Posterior vena cava (tissue), 2 donors: Measurements from ENCODE around the gene CEL. TPM values are rescaled to one million over a fixed set of nuclear protein-coding genes. Genes with fewer than 3 reads are reported as not detected.

ENCODE experiments used
- microRNA-seq, 2 donors: library from miRNA; unstranded; fragments of <30 nt; microRNA quantifications; one replicate each; pipeline ENCODE4 v1.2.0, GENCODE V29; 2020 to 2021; ENCODE audit warnings: borderline microRNAs expressed in 2 of 2
- total RNA-seq, 2 donors: library from RNA; stranded (reverse); fragmentation: NEBNext Ultra II Directional; extraction: Animal tissue kit (Norgen Biotek cat#: 25700); gene quantifications; one replicate each; pipeline ENCODE4 v1.2.1, GENCODE V29; 2021
- donor health status: DM: yes; HTN: yes; CAD: no.
- donor health status: DM: yes; HTN: yes; CAD: no.

Gene CEL
- total RNA-seq, 2 donors from 2014 or later, result 0.51 to 2.8 TPM

Small RNA genes within 50 kb of the gene (microRNA-seq; reads per million reads assigned to microRNA genes)
- 0.26 to 0.97 reads per million in 2 donors for gene MIR6877

Other genes with a start within 250 kb of the CEL start
- 1 to 10 TPM in 1 of 2 donors, under 1 TPM in 1; 0.24 to 1.3 TPM for gene AK8, start 183.7 kb upstream of the CEL start, total RNA-seq
- 1 to 10 TPM; 2.7 to 3.7 TPM for gene SPACA9, start 183.1 kb upstream of the CEL start, total RNA-seq
- 10 to 100 TPM; 32.5 to 33.5 TPM for gene TSC1, start 117.4 kb upstream of the CEL start, total RNA-seq
- gene GFI1B, start 83.3 kb upstream of the CEL start, total RNA-seq, result not detected
- gene GTF3C5, start 31.0 kb upstream of the CEL start, total RNA-seq, result 10 to 100 TPM; 25.9 to 27.9 TPM
- gene RALGDS, start 59.3 kb downstream of the CEL start, total RNA-seq, result 10 to 100 TPM; 27.6 to 28.3 TPM
- gene GBGT1, start 101.9 kb downstream of the CEL start, total RNA-seq, result 10 to 100 TPM; 14.2 to 19.9 TPM
- gene OBP2B, start 147.3 kb downstream of the CEL start, total RNA-seq, result not detected
- gene ABO, start 213.2 kb downstream of the CEL start, total RNA-seq, result 1 to 10 TPM; 1.5 to 2.1 TPM